HFFc6 (cell line): Measurements from ENCODE around the gene IL13. TPM values are rescaled to one million over a fixed set of nuclear protein-coding genes. Genes with fewer than 3 reads are reported as not detected.

Experiments
- DNase-seq: peaks from one replicate; pipeline ENCODE4 v3.0.0-alpha.2; 2018
- H3K27ac Mint-ChIP-seq: 2 replicates; pipeline ENCODE4 v1.8.0; 2020; ENCODE audit warnings: mild to moderate bottlenecking, mixed read lengths
- H3K27me3 Mint-ChIP-seq: 2 replicates; pipeline ENCODE4 v1.8.0; 2021; ENCODE audit warnings: mild to moderate bottlenecking, moderate library complexity, mixed read lengths; ENCODE audit not compliant: insufficient read depth
- H3K36me3 Mint-ChIP-seq: 2 replicates; pipeline ENCODE4 v1.8.0; 2021; ENCODE audit warnings: low read depth, mixed read lengths
- H3K4me1 Mint-ChIP-seq: 2 replicates; pipeline ENCODE4 v1.8.0; 2020; ENCODE audit warnings: low read depth, mixed read lengths
- H3K4me3 Mint-ChIP-seq: 2 replicates; pipeline ENCODE4 v1.8.0; 2020; ENCODE audit warnings: mild to moderate bottlenecking, moderate library complexity, mixed read lengths
- H3K9me3 Mint-ChIP-seq: 2 replicates; pipeline ENCODE4 v1.8.0; 2020; ENCODE audit warnings: mild to moderate bottlenecking, mixed read lengths
- CTCF ChIP-seq: fragments of 200-600 bp; sonication (generic); IDR thresholded peaks from 2 replicates; pipeline ENCODE4 v1.5.0; 2021; ENCODE audit warnings: antibody characterized with exemption, mild to moderate bottlenecking
- total RNA-seq, 6 experiments: library from RNA; stranded (reverse); fragmentation: NEBNext Ultra II Directional; extraction: Animal tissue kit (Norgen Biotek cat#: 25700); gene quantifications; 2 replicates in 1 of 6; 3 replicates in 5 of 6; pipeline ENCODE4 v1.2.3, GENCODE V29; 2021

The IL13 gene
- total RNA-seq, 6 experiments from 2014 or later: not detected

- TF ChIP-seq CTCF: no peak
- no peaks in the 10 kb centered on the region for H3K9me3 Mint-ChIP-seq
- no peaks in the 10 kb centered on the region for H3K36me3 Mint-ChIP-seq
- no peak overlapping the region for H3K4me3 Mint-ChIP-seq
- H3K27me3 Mint-ChIP-seq: peaks cover 16% of the 10 kb centered on the region
- H3K27ac Mint-ChIP-seq: no peak overlapping the region
- DNase-seq: no peak
- no peaks in the 10 kb centered on the region for H3K4me1 Mint-ChIP-seq
Measured at GRCh38 chr5:132665574-132666080, 7.7 kb downstream of the IL13 start.

GRCh38 chr5:132666310-132667123 lies 8.5 kb downstream of the IL13 start:
- Mint-ChIP-seq H3K36me3 (no peaks in the 10 kb centered on the region), H3K9me3 (no peaks in the 10 kb centered on the region), H3K27me3 (peaks cover 16% of the 10 kb centered on the region), H3K4me3 (no peak overlapping the region), H3K4me1 (no peaks in the 10 kb centered on the region), H3K27ac (no peak overlapping the region)
- TF ChIP-seq CTCF: no peak
- DNase-seq: no peak

- no peak for TF ChIP-seq CTCF
- Mint-ChIP-seq H3K27me3 (peaks cover 16% of the 10 kb centered on the region), H3K4me3 (no peak overlapping the region), H3K4me1 (no peaks in the 10 kb centered on the region), H3K27ac (no peak overlapping the region), H3K36me3 (no peaks in the 10 kb centered on the region), H3K9me3 (no peaks in the 10 kb centered on the region)
- DNase-seq: no peak
Measured at GRCh38 chr5:132667309-132667708, 9.3 kb downstream of the IL13 start.

GRCh38 chr5:132667761-132668705 lies 10.1 kb downstream of the IL13 start:
- Mint-ChIP-seq H3K27ac (no peak overlapping the region), H3K9me3 (no peaks in the 10 kb centered on the region), H3K27me3 (peaks cover 16% of the 10 kb centered on the region), H3K36me3 (no peaks in the 10 kb centered on the region), H3K4me3 (no peak overlapping the region), H3K4me1 (no peaks in the 10 kb centered on the region)
- TF ChIP-seq CTCF: no peak
- DNase-seq: no peak

GRCh38 chr5:132668706-132669454 lies 10.9 kb downstream of the IL13 start:
- no peak overlapping the region for H3K4me3 Mint-ChIP-seq
- no peaks in the 10 kb centered on the region for H3K36me3 Mint-ChIP-seq
- no peaks in the 10 kb centered on the region for H3K9me3 Mint-ChIP-seq
- no peak for DNase-seq
- H3K27ac Mint-ChIP-seq: no peak overlapping the region
- no peak for TF ChIP-seq CTCF
- H3K4me1 Mint-ChIP-seq: peaks cover 7% of the 10 kb centered on the region
- peaks cover 14% of the 10 kb centered on the region for H3K27me3 Mint-ChIP-seq
